ENCODE data around the gene CEACAM19.
A peak's percentile ranks its signal among the peaks of the same experiment; 100 is the strongest.

CEACAM19 gene

GRCh38 chr19:44657211-44657921, 13.9 kb upstream of the CEACAM19 start:
- Histone ChIP-seq H3K9me3 (ENCODE audit: insufficient read depth, low read depth, low read length) (no peaks in the 10 kb centered on the region), H3K4me3 (ENCODE audit: low read length, poor library complexity, severe bottlenecking) (no peak overlapping the region), H3K27me3 (ENCODE audit: insufficient read depth, low read length, poor library complexity, severe bottlenecking) (no peaks in the 10 kb centered on the region), H2AFZ (ENCODE audit: low read length) (0 out of 2 replicates have a peak overlapping the region, but pooled peaks have one; percentile 23), H3K4me2 (ENCODE audit: low read depth, low read length, poor library complexity, severe bottlenecking) (no peak overlapping the region), H3K9me2 (replicated peaks; ENCODE audit: low read depth, low read length) (no peaks in the 10 kb centered on the region), H3K36me3 (ENCODE audit: insufficient read depth, low read length) (no peaks in the 10 kb centered on the region), H3K79me2 (ENCODE audit: insufficient read depth, low read length) (no peaks in the 10 kb centered on the region), H3K4me1 (ENCODE audit: insufficient read depth, low read length, poor library complexity, severe bottlenecking) (no peaks in the 10 kb centered on the region), H3F3A (ENCODE audit: low read depth) (no peaks in the 10 kb centered on the region), H4K20me1 (ENCODE audit: insufficient read depth, low read length, poor library complexity, severe bottlenecking) (no peaks in the 10 kb centered on the region), H3K9ac (ENCODE audit: low read depth, low read length, poor library complexity, severe bottlenecking) (no peak overlapping the region)
- TF ChIP-seq EZH2phosphoT487 (IDR thresholded peaks at IDR 0.05; ENCODE audit: borderline replicate concordance) (no peak), CTCF (conservative IDR thresholded peaks at IDR 0.05; ENCODE audit: low read length) (peak; percentile 83)

GRCh38 chr19:44658069-44658733, 13.1 kb upstream of the CEACAM19 start:
- no peaks in the 10 kb centered on the region for H3K79me2 ChIP-seq (ENCODE audit: insufficient read depth, low read length)
- no peak overlapping the region for H3K9ac ChIP-seq (ENCODE audit: low read depth, low read length, poor library complexity, severe bottlenecking)
- H3K9me2 ChIP-seq (replicated peaks; ENCODE audit: low read depth, low read length) = no peaks in the 10 kb centered on the region
- H3K4me2 ChIP-seq (ENCODE audit: low read depth, low read length, poor library complexity, severe bottlenecking) = no peak overlapping the region
- no peaks in the 10 kb centered on the region for H3K9me3 ChIP-seq (ENCODE audit: insufficient read depth, low read depth, low read length)
- no peaks in the 10 kb centered on the region for H3K36me3 ChIP-seq (ENCODE audit: insufficient read depth, low read length)
- H3K4me3 ChIP-seq (ENCODE audit: low read length, poor library complexity, severe bottlenecking) = no peak overlapping the region
- H4K20me1 ChIP-seq (ENCODE audit: insufficient read depth, low read length, poor library complexity, severe bottlenecking) = no peaks in the 10 kb centered on the region
- no peaks in the 10 kb centered on the region for H3K4me1 ChIP-seq (ENCODE audit: insufficient read depth, low read length, poor library complexity, severe bottlenecking)
- no peak for TF ChIP-seq CTCF (conservative IDR thresholded peaks at IDR 0.05; ENCODE audit: low read length)
- no peak for TF ChIP-seq EZH2phosphoT487 (IDR thresholded peaks at IDR 0.05; ENCODE audit: borderline replicate concordance)
- no peaks in the 10 kb centered on the region for H3F3A ChIP-seq (ENCODE audit: low read depth)
- no peak overlapping the region for H2AFZ ChIP-seq (ENCODE audit: low read length)
- H3K27me3 ChIP-seq (ENCODE audit: insufficient read depth, low read length, poor library complexity, severe bottlenecking) = no peaks in the 10 kb centered on the region

- Histone ChIP-seq H3K9ac (ENCODE audit: low read depth, low read length, poor library complexity, severe bottlenecking) (no peak overlapping the region), H3K4me1 (ENCODE audit: insufficient read depth, low read length, poor library complexity, severe bottlenecking) (no peaks in the 10 kb centered on the region), H3K9me3 (ENCODE audit: insufficient read depth, low read depth, low read length) (no peaks in the 10 kb centered on the region), H3K36me3 (ENCODE audit: insufficient read depth, low read length) (no peaks in the 10 kb centered on the region), H3K9me2 (replicated peaks; ENCODE audit: low read depth, low read length) (no peaks in the 10 kb centered on the region), H4K20me1 (ENCODE audit: insufficient read depth, low read length, poor library complexity, severe bottlenecking) (no peaks in the 10 kb centered on the region), H3K4me3 (ENCODE audit: low read length, poor library complexity, severe bottlenecking) (no peak overlapping the region), H3K79me2 (ENCODE audit: insufficient read depth, low read length) (no peaks in the 10 kb centered on the region), H3K4me2 (ENCODE audit: low read depth, low read length, poor library complexity, severe bottlenecking) (no peak overlapping the region), H3F3A (ENCODE audit: low read depth) (no peaks in the 10 kb centered on the region), H3K27me3 (ENCODE audit: insufficient read depth, low read length, poor library complexity, severe bottlenecking) (no peaks in the 10 kb centered on the region), H2AFZ (ENCODE audit: low read length) (no peak overlapping the region)
- TF ChIP-seq CTCF (conservative IDR thresholded peaks at IDR 0.05; ENCODE audit: low read length) (no peak), EZH2phosphoT487 (IDR thresholded peaks at IDR 0.05; ENCODE audit: borderline replicate concordance) (no peak)
These were observed 11.2 kb upstream of the CEACAM19 start for GRCh38 chr19:44660081-44660480.

Data from Loucy (cell line).